Fibroblast of gingiva (primary cell): ENCODE data around the gene FXYD4.
A peak's percentile ranks its signal among the peaks of the same experiment; 100 is the strongest.
"Not testable (repeated sequence)": the region's sequence is repeated elsewhere in the genome, so short reads cannot be mapped to it uniquely, and the experiment has no call there.

Experiments
- DNase-seq: peaks from one replicate; pipeline ENCODE4 v3.0.0-alpha.2; 2011; ENCODE audit warnings: low read depth

Gene FXYD4

DNA sequence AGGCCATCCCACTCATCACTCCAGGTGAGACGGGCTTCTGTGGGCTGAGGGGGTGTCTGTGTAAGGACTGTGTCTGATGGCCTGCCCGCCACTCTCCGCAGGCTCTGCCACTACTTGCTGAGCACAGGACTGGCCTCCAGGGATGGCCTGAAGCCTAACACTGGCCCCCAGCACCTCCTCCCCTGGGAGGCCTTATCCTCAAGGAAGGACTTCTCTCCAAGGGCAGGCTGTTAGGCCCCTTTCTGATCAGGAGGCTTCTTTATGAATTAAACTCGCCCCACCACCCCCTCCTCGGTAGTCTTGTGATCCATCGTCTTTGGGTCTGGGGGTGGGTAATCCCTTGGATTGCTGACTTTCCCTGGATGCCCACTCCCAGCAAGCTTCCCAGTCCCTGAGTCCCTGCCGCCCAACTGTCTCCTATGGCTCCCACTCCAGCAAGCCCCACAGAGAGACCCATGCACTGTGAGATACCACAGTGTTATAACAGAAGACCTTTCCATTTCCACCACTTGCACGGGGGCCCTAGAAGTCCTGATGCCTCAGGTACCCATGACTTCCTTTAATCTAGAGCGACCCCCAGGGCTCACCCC is 4.7 kb downstream of the FXYD4 start:
- DNase-seq, result no peak

GRCh38 chr10:43376828-43377423 is 5.5 kb downstream of the FXYD4 start:
- no peak for DNase-seq

DNA sequence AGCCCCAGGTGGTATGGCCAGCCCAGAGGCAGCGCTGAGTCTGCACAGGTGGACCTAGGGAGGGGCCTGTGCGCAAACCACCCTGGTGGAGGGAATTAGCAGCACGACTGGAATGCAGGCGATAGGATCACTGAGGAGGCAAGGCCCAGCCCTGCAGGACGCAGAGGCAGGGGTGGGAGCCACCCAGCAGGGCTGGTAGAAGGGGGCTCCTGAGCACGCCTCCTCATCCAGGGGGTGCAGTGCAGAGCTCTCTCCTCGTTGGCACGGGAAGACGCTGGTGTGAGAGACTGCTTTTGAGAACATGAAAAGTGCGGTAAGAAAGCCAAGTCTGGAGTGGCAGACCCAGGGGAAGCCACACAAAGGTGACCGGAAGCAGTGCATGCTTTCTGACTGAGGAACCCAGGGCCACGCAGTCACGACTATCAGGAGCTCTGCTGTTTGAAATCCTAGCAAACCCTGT is 6.0 kb downstream of the FXYD4 start:
- no peak for DNase-seq

GRCh38 chr10:43380610-43381222 is 9.3 kb downstream of the FXYD4 start:
- no peak for DNase-seq

DNA sequence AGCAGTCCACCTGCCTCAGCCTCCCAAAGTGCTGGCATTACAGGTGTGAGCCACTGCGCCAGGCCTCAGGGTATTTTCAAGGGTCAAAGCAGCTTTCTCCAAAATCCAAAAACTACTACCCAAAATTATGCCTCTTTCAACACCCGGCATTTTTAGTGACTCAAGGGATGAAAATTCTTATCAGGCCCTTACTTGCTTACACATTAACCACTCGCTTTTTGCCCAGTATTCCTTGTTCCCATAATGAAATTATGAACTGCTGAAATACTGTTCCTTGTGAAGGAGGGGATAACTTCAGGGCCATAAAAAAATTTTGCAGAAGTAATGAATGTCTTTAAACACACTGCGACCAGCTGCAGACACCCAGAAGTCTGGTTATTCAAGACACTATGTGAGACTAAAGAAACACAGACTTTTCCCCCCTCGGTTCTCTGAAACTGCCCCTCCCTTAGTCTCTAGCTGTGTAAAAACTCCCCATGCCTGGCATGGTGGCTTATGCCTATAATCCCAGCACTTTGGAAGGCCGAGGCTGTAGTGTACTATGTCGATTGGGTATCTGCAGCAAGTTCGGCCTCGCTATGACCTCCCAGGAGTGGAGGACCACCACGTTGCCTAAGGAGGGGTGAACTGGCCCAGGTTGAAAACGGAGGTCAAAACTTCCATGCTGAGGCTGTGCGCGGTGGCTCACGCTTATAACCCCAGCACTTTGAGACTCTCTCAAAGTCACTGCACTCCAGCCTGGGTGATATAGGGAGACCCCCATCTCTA is 12.0 kb downstream of the FXYD4 start:
- no peak for DNase-seq

DNA sequence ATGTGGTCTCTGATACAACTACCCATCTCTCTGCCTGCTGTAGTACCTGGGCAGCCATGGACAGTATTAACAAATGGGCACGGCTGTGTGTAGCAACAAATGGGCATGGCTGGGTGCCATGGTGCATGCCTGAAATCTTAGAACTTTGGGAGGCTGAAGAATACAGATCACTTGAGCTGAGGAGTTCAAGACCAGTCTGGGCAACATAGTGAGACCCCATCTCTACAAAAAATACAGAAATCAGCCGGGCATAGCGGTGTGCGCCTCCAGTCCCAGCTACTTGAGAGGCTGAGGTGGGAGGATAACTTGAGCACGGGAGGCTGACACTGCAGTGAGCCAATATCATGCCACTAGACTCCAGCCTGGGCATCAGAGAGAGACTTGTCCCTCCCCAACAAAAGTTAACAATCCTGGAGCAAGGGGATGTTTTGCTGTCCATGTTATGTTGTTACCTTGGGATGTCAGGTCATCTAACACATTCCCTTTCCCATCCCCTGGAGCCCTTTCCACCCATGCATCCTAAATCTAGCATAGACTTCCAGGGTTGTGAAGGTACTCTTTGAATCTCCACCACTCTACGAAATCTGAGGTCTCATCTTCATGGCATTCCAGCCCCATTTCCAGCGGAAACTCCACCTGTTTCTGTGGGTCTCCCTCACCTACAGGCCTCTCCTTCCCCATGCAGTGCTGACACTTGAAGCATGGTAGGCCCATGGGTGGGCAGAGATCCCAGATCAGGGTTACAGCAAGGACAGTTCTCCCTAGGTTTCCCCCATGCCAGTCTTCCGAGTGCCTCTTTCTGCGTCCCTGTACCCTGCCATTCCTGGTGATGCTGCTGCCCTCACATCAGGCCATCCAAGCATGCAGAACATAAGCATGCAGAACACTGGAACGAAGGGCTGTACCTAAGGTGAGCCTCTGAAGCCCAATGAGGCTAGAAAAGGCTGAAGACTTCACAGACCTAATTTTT is 13.1 kb downstream of the FXYD4 start:
- no peak for DNase-seq

DNA sequence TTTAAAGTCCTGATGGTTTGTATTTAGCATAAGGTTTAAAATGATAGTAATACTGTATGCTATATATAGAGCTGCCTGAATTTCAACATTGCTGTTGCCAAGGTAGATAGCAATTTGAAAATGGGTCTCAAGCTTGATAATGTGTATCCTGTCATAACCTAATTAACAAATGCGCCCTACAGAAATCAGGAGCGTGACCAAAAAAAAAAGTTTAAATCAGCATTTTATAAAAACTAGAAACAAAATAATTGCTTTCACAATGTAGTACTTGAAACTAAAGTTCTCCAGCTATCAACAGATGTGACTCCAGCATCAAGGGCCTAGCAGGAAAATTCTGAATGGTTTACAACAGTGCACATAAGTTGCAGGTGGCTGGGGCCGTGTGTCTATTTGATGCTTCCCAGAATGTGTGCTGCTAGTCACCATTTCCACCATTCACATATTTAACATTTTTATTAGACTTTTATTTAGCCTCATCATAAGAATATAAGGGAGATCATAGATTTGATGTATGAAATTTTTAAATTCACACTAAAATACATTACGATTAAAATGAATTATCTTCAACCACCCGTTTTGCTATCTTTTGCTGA is 14.1 kb downstream of the FXYD4 start:
- DNase-seq, result no peak

- no peak for DNase-seq
Measured at GRCh38 chr10:43386549-43386948, 15.1 kb downstream of the FXYD4 start.

DNA sequence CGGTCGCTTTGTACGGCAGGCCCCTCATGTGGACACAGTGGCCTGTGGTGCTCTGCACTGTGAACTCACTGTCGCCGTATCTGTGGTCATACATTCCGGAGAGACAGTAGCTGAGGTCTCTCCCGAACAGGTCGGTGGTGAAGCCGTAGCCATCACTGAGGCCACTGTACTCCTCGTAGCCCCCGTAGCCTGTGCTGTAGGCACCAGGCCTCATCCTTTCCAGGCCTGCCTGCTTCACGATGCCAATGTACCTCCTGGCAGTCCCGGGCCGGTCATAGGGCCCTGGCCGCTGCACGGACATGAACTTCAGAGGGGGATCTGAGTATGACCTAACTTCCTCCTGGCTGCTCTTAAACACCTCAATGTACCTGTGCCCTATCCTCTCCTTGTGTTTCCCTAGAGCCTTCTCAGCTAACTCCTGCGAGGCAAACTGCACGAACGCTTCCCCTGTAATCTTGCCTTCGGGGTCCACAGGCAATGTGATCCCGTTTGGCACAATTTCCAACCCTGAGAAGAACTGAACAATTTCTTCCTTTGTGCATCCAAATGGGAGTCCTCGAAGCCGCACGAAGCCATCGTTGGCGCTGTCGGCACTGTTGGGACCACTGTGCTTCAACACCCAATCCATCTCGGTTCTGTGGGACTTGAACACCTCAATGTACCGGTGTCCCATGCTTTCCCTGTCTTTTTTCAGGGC is 15.7 kb downstream of the FXYD4 start:
- no peak for DNase-seq

GRCh38 chr10:43387678-43388032 is 16.2 kb downstream of the FXYD4 start:
- DNase-seq, result no peak

DNA sequence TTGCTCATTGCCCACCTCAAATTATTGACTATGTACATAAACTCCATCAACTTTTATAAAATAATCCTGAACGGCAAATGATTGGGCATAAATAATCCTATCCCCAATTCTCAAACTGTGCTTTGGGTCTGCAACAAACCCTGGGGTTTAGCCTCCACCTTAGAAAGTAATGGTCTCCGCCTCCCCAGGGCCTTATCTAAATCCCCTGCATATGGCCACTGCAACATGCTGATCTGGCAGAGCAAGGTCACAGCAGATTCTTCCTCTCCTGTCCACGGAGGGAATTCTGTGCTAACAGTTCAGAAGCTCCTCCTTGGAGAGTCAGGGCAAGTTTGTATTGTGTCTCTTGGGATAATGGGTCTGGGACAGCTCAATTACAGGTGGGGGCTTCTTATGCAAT is 18.4 kb downstream of the FXYD4 start:
- DNase-seq, result no peak

GRCh38 chr10:43390333-43390732 is 18.9 kb downstream of the FXYD4 start:
- DNase-seq, result no peak

DNA sequence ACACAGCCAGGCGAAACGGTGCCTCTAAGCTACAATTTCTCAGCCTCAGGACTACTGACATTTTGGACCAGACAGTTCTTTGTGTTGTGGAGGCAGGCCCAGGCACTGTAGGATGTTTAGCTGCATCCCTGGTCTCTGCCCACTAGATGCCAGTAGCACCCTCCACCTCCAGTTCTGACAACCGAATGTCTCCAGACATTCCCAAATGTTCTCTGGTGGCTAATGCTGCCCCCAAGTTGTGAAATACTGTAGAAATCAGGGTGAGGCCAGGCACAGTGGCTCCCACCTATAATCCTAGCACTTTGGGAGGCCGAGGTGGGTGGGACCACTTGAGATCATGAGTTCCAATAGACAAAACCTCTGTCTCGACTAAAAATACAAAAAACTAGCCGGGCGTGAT is 19.3 kb downstream of the FXYD4 start:
- DNase-seq, result peak; percentile 60

- DNase-seq, result no peak
Measured at GRCh38 chr10:43391496-43391895, 20.1 kb downstream of the FXYD4 start.

GRCh38 chr10:43392748-43393147 is 21.3 kb downstream of the FXYD4 start:
- DNase-seq, result no peak

GRCh38 chr10:43393186-43393585 is 21.8 kb downstream of the FXYD4 start:
- DNase-seq, result not testable (repeated sequence)

DNA sequence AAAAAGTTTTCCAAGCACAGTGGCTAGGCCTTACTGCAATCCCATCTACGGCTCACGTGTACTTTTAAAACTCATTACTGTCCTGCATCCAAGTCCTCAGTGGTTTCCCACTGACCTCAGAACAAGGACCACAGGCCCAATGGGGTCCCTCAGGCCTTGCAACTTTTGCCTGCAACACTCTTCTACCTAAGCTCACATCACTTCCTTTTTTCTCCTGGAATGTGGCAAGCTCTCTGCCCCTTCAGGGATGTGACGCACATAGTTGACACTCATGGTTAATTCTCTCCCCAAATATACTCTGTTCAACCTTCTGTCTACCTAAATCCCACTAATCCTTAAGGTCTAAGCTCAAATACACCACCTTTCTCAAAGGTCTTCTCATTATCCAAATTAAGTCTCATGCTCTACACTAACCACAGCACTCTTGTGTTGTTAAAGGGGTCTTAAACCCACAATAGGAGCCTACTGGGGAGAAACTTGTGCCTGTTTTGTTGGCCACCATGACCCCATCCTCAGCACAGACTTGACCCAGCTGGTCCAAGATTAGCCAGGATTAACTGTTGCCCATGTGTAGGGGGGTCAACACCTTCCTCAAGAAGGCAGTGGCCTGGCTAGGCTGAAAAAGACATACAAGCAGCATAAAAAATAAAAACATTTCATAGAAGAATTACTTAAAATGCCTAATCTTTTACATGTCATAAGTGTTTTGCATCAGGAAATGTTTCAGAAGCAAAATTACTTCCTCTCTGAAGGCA is 22.3 kb downstream of the FXYD4 start:
- no peak for DNase-seq

- no peak for DNase-seq
Measured at GRCh38 chr10:43394868-43395267, 23.4 kb downstream of the FXYD4 start.

GRCh38 chr10:43395571-43396060 is 24.2 kb downstream of the FXYD4 start:
- no peak for DNase-seq
